NCI-H128 (cell line): ENCODE measurements around the gene PACS2.
"Not testable (repeated sequence)": the region's sequence is repeated elsewhere in the genome, so short reads cannot be mapped to it uniquely, and the experiment has no call there.

Experiments
- DNase-seq: peaks from one replicate; lab custom pipeline; 2025; ENCODE audit not compliant: unreplicated experiment; lab: John Stamatoyannopoulos, UW

Gene PACS2

GRCh38 chr14:105330491-105330895, 15.9 kb downstream of the PACS2 start:
- DNase-seq: no peak

- no peak for DNase-seq
These were observed 17.2 kb downstream of the PACS2 start for GRCh38 chr14:105331575-105332349.

- no peak for DNase-seq
These were observed 17.9 kb downstream of the PACS2 start for GRCh38 chr14:105332350-105332874.

- DNase-seq: no peak
These were observed 18.5 kb downstream of the PACS2 start for GRCh38 chr14:105333020-105333490.

- no peak for DNase-seq
These were observed 19.2 kb downstream of the PACS2 start for GRCh38 chr14:105333613-105334364.

- no peak for DNase-seq
These were observed 20.1 kb downstream of the PACS2 start for GRCh38 chr14:105334383-105335230.

GRCh38 chr14:105335231-105335542, 20.6 kb downstream of the PACS2 start:
- DNase-seq: not testable (repeated sequence)

- DNase-seq: no peak
These were observed 21.4 kb downstream of the PACS2 start for GRCh38 chr14:105335735-105336476.

GRCh38 chr14:105336477-105337287, 22.1 kb downstream of the PACS2 start:
- DNase-seq: no peak

- DNase-seq: no peak
These were observed 22.9 kb downstream of the PACS2 start for GRCh38 chr14:105337433-105337832.

GRCh38 chr14:105337966-105338741, 23.6 kb downstream of the PACS2 start:
- no peak for DNase-seq

GRCh38 chr14:105340821-105341733, 26.5 kb downstream of the PACS2 start:
- no peak for DNase-seq

- no peak for DNase-seq
These were observed 28.6 kb downstream of the PACS2 start for GRCh38 chr14:105343194-105343593.

GRCh38 chr14:105346200-105346533, 31.6 kb downstream of the PACS2 start:
- DNase-seq: no peak

GRCh38 chr14:105346876-105347586, 32.5 kb downstream of the PACS2 start:
- no peak for DNase-seq

GRCh38 chr14:105347587-105347968, 33.0 kb downstream of the PACS2 start:
- DNase-seq: no peak

- DNase-seq: no peak
These were observed 33.8 kb downstream of the PACS2 start for GRCh38 chr14:105348169-105348944.
